Left lung (tissue), 10 donors: Measurements from ENCODE around the gene RAB35. TPM values are rescaled to one million over a fixed set of nuclear protein-coding genes. Genes with fewer than 3 reads are reported as not detected.

Experiments
- ATAC-seq: fragments of 200-7000 bp; cut with Tn5 transposase; one replicate; pipeline ENCODE4 v1.9.1; 2020; ENCODE audit warnings: moderate library complexity
- DNase-seq, 4 donors: peaks; one replicate each; pipeline ENCODE4 v3.0.0-alpha.2; 2013 to 2020
- H3K27ac ChIP-seq, 2 donors: fragments of 200-600 bp; sonication (generic) in 1 of 2; one replicate each; pipeline versions ENCODE4 v1.5.0 to v1.8.0; 2020 to 2021
- H3K27me3 ChIP-seq, 2 donors: fragments of 200-600 bp; sonication (generic) in 1 of 2; one replicate each; pipeline versions ENCODE4 v1.5.0 to v1.8.0; 2020 to 2021
- H3K36me3 ChIP-seq, 2 donors: fragments of 200-600 bp; sonication (generic) in 1 of 2; one replicate each; pipeline versions ENCODE4 v1.5.0 to v1.8.0; 2020 to 2021
- H3K4me1 ChIP-seq, 2 donors: fragments of 200-600 bp; one replicate each; pipeline ENCODE4 v1.8.0; 2021
- H3K4me3 ChIP-seq, 2 donors: fragments of 200-600 bp; sonication (generic) in 1 of 2; one replicate each; pipeline versions ENCODE4 v1.5.0 to v1.8.0; 2020 to 2021; ENCODE audit warnings: mild to moderate bottlenecking in 1 of 2
- H3K9me3 ChIP-seq, 2 donors: fragments of 200-600 bp; sonication (generic) in 1 of 2; one replicate each; pipeline versions ENCODE4 v1.5.0 to v1.8.0; 2020 to 2021
- CTCF ChIP-seq, 2 donors: fragments of 200-600 bp; sonication (generic) in 1 of 2; IDR thresholded peaks; one replicate each; pipeline versions ENCODE4 v1.5.0 to v1.8.0; 2021; ENCODE audit warnings: antibody characterized with exemption in 2 of 2
- intact Hi-C, 2 donors: fragments of 100-400 bp; cut with DNase I; formaldehyde crosslinking; loops; one replicate each; pipeline versions ENCODE4 v1.11.2 to v1.14.2; 2022
- polyA plus RNA-seq, 6 donors: library from polyadenylated mRNA; unstranded; fragments of 120-200 nt; gene quantifications; one replicate each; pipeline ENCODE4 v1.2.1, GENCODE V29; 2013; ENCODE audit not compliant: insufficient read length in 6 of 6
- total RNA-seq, 2 donors: library from RNA; stranded (reverse); fragmentation: NEBNext Ultra II Directional; extraction: Animal tissue kit (Norgen Biotek cat#: 25700); gene quantifications; one replicate each; pipeline ENCODE4 v1.2.1, GENCODE V29; 2021
- donor health status: DM: no; HTN: yes; CAD: no.
- donor health status: DM: no; HTN: no; CAD: no.

The RAB35 gene
- total and polyA plus RNA-seq, 8 donors: 35.1 to 54.2 (median 39.2) TPM

- no peak overlapping the region for H3K4me3 ChIP-seq
- no peak for TF ChIP-seq CTCF (IDR thresholded peaks at IDR 0.05)
- no peaks in the 10 kb centered on the region for H3K4me1 ChIP-seq
- ATAC-seq: no peak
- no peaks in the 10 kb centered on the region for H3K9me3 ChIP-seq
- H3K36me3 ChIP-seq: no peaks in the 10 kb centered on the region
- no peak overlapping the region for H3K27ac ChIP-seq
- intact Hi-C loops: no loop called here
- no peaks in the 10 kb centered on the region for H3K27me3 ChIP-seq
- DNase-seq: no peak
Observed at GRCh38 chr12:120079411-120080400, 36.8 kb downstream of the RAB35 start.

- Histone ChIP-seq H3K4me3 (no peak overlapping the region), H3K4me1 (no peaks in the 10 kb centered on the region), H3K27ac (no peak overlapping the region), H3K9me3 (no peaks in the 10 kb centered on the region), H3K27me3 (no peaks in the 10 kb centered on the region), H3K36me3 (no peaks in the 10 kb centered on the region)
- ATAC-seq (no peak), DNase-seq (no peak)
- no peak for TF ChIP-seq CTCF (IDR thresholded peaks at IDR 0.05)
- intact Hi-C loops: no loop called here
Observed at GRCh38 chr12:120078868-120079267, 37.7 kb downstream of the RAB35 start.

- intact Hi-C loops: no loop called here
- no peaks in the 10 kb centered on the region for H3K27me3 ChIP-seq
- ATAC-seq: no peak
Observed at GRCh38 chr12:120077260-120077659, 39.3 kb downstream of the RAB35 start.

GRCh38 chr12:120076651-120077050, 39.9 kb downstream of the RAB35 start:
- Histone ChIP-seq H3K36me3 (no peaks in the 10 kb centered on the region), H3K27me3 (no peaks in the 10 kb centered on the region), H3K4me3 (no peak overlapping the region), H3K4me1 (no peaks in the 10 kb centered on the region), H3K27ac (no peak overlapping the region), H3K9me3 (no peaks in the 10 kb centered on the region)
- intact Hi-C loops: no loop called here
- DNase-seq (no peak), ATAC-seq (no peak)
- TF ChIP-seq CTCF (IDR thresholded peaks at IDR 0.05): no peak

More at GRCh38 chr12:120077260-120077659, 39.3 kb downstream of the RAB35 start:
- no peak for TF ChIP-seq CTCF (IDR thresholded peaks at IDR 0.05)
- Histone ChIP-seq H3K4me3 (no peak overlapping the region), H3K9me3 (no peaks in the 10 kb centered on the region), H3K4me1 (no peaks in the 10 kb centered on the region), H3K36me3 (no peaks in the 10 kb centered on the region), H3K27ac (no peak overlapping the region)
- no peak for DNase-seq

- ATAC-seq: no peak
- intact Hi-C loops: no loop called here
Observed at GRCh38 chr12:120075034-120075616, 41.4 kb downstream of the RAB35 start.

More at GRCh38 chr12:120075034-120075616, 41.4 kb downstream of the RAB35 start:
- H3K27me3 ChIP-seq: no peaks in the 10 kb centered on the region
- DNase-seq: no peak
- no peak for TF ChIP-seq CTCF (IDR thresholded peaks at IDR 0.05)
- H3K9me3 ChIP-seq: no peaks in the 10 kb centered on the region
- H3K4me3 ChIP-seq: no peak overlapping the region
- no peaks in the 10 kb centered on the region for H3K4me1 ChIP-seq
- no peaks in the 10 kb centered on the region for H3K36me3 ChIP-seq
- no peak overlapping the region for H3K27ac ChIP-seq
